Thoracic aorta (tissue), 2 donors: Measurements from ENCODE around the gene CAMSAP1. TPM values are rescaled to one million over a fixed set of nuclear protein-coding genes. Genes with fewer than 3 reads are reported as not detected.

Experiments used
- ATAC-seq: fragments of 150-250 bp; one replicate; pipeline ENCODE4 v1.8.0; 2017; ENCODE audit warnings: low read depth; ENCODE audit not compliant: insufficient number of reproducible peaks, low FRiP score
- DNase-seq: peaks from one replicate; pipeline ENCODE4 v3.0.0-alpha.2; 2020; ENCODE audit warnings: low spot score
- H3K27ac ChIP-seq, 2 donors: fragments of 200-600 bp; sonication (generic); 1 replicate in 1 of 2; 2 replicates in 1 of 2; pipeline ENCODE4 v1.5.1; 2016; ENCODE audit warnings: mild to moderate bottlenecking in 2 of 2, moderate library complexity in 2 of 2
- H3K27me3 ChIP-seq: fragments of 200-600 bp; sonication (generic); replicated peaks from 2 replicates; pipeline ENCODE4 v1.6.0; 2016; ENCODE audit warnings: mild to moderate bottlenecking; ENCODE audit not compliant: insufficient read depth
- H3K36me3 ChIP-seq: fragments of 200-600 bp; sonication (generic); one replicate; pipeline ENCODE4 v1.5.1; 2016
- H3K4me1 ChIP-seq, 2 donors: fragments of 200-600 bp; sonication (generic); 1 replicate in 1 of 2; 2 replicates in 1 of 2; pipeline versions ENCODE4 v1.5.1 to v1.6.0; 2016; ENCODE audit warnings: low read depth in 2 of 2, mild to moderate bottlenecking in 1 of 2; ENCODE audit not compliant: control insufficient read depth in 1 of 2
- H3K4me3 ChIP-seq: fragments of 200-600 bp; sonication (generic); 2 replicates; pipeline ENCODE4 v1.5.1; 2016; ENCODE audit warnings: mild to moderate bottlenecking
- H3K9me3 ChIP-seq: fragments of 200-600 bp; sonication (generic); 2 replicates; pipeline ENCODE4 v1.5.1; 2016
- total RNA-seq, 2 donors: library from RNA; depleted of rRNA; stranded (reverse); fragments of >200 nt; gene quantifications; one replicate each; pipeline versions ENCODE4 v1.1.0 to v1.2.3, GENCODE V29; 2016
- TF ChIP-seq, protein P1 (sequence below): fragments of 200-600 bp; sonication (generic); IDR thresholded peaks from one replicate; pipeline ENCODE4 v1.5.1; 2019; ENCODE audit warnings: antibody characterized with exemption

The CAMSAP1 gene
- total RNA-seq, 2 donors from 2014 or later: 19.1 to 20.2 TPM

DNA sequence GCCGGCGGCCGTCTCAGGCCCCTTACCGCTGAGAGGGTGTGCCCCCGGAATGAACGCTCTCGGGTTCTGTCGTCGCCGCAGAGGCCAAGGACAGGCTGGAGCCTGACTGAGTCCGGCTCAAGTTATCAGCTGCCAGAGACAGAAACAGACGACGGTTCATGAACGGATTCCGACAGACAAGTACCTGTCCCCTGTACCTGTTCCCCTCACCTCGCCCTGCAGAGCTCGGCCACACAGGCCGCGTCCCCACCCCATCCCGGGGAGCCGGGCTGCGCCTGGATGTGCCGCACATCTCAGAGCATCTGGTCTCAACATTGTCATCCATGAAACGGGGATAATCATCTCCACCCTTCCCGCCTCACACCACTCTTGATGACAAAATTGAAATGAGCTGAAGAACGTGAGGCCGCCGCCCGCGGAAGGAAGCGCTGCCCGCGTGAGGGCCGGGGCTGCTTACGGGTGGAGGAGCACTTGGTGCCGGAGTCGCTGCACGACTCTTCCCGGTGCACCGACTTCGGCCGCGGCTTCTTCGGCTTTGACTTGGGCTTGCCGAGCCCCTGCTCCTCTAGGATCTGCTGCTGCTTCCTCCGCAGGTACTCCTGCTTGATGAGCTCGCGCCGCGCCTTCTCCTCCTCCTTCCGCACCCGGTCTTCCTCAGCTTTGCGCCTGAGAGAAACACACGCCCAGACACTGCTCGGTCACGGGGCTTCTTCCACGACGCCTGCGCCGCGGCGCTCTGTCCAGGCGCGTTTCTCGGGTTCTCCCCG, 89.2 kb downstream of the CAMSAP1 start:
- Histone ChIP-seq H3K4me1 (no peaks in the 10 kb centered on the region), H3K4me3 (no peak overlapping the region), H3K9me3 (no peaks in the 10 kb centered on the region), H3K27ac (no peak overlapping the region), H3K36me3 (peaks cover 67% of the 10 kb centered on the region), H3K27me3 (no peaks in the 10 kb centered on the region)
- TF ChIP-seq, protein P1, sequence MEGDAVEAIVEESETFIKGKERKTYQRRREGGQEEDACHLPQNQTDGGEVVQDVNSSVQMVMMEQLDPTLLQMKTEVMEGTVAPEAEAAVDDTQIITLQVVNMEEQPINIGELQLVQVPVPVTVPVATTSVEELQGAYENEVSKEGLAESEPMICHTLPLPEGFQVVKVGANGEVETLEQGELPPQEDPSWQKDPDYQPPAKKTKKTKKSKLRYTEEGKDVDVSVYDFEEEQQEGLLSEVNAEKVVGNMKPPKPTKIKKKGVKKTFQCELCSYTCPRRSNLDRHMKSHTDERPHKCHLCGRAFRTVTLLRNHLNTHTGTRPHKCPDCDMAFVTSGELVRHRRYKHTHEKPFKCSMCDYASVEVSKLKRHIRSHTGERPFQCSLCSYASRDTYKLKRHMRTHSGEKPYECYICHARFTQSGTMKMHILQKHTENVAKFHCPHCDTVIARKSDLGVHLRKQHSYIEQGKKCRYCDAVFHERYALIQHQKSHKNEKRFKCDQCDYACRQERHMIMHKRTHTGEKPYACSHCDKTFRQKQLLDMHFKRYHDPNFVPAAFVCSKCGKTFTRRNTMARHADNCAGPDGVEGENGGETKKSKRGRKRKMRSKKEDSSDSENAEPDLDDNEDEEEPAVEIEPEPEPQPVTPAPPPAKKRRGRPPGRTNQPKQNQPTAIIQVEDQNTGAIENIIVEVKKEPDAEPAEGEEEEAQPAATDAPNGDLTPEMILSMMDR: no peak
- DNase-seq (no peak), ATAC-seq (no peak)

- Histone ChIP-seq H3K4me1 (no peaks in the 10 kb centered on the region), H3K36me3 (peaks cover 66% of the 10 kb centered on the region)
Measured at GRCh38 chr9:135816651-135816970, 90.7 kb downstream of the CAMSAP1 start.

DNA sequence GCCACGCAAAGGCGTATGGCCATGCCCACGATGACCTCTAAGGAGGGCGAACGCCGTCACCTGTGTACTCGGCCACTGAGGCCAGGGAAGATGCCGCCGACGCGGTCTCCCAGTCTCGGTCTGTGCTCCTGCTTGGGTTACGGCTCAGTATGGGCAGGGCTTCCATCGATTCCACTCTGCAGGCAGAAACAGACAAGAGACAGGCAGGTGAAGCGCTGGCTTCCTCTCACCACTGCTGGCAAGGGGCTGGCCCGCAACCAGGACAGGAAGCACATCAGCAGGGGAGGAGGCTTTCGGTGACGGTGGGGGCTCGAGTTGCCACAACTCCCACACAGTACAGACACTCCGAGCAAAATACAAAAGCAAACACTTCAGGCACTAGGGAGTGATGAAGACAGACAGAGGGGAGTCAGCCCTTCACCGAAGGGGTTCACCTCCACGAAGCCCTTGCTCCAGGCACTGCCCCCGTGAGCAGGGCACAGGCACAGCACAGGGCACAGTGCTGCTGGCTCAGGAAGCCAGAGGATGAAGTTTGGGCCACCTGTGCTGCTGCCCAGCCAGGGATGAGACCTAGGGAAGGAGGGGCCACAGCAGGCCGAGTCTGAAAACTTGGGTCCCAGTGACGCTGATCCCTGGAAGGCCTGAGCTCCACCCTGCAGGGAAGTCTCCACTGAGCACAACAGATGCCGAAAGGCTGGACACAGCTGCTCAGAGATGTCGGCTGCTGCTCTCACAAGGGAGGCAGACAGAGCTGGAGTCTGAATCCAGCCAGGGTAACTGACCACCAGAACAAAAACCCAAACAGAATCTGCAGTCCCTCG, 91.3 kb downstream of the CAMSAP1 start:
- Histone ChIP-seq H3K27me3 (no peaks in the 10 kb centered on the region), H3K4me3 (no peak overlapping the region), H3K27ac (no peak overlapping the region), H3K9me3 (no peaks in the 10 kb centered on the region), H3K4me1 (no peaks in the 10 kb centered on the region), H3K36me3 (peaks cover 70% of the 10 kb centered on the region)
- ATAC-seq (no peak), DNase-seq (no peak)
- TF ChIP-seq, protein P1: no peak

More at GRCh38 chr9:135816651-135816970, 90.7 kb downstream of the CAMSAP1 start:
- no peak overlapping the region for H3K27ac ChIP-seq
- H3K4me3 ChIP-seq: no peak overlapping the region
- DNase-seq (no peak), ATAC-seq (no peak)
- no peaks in the 10 kb centered on the region for H3K27me3 ChIP-seq
- no peaks in the 10 kb centered on the region for H3K9me3 ChIP-seq
- TF ChIP-seq, protein P1: no peak

DNA sequence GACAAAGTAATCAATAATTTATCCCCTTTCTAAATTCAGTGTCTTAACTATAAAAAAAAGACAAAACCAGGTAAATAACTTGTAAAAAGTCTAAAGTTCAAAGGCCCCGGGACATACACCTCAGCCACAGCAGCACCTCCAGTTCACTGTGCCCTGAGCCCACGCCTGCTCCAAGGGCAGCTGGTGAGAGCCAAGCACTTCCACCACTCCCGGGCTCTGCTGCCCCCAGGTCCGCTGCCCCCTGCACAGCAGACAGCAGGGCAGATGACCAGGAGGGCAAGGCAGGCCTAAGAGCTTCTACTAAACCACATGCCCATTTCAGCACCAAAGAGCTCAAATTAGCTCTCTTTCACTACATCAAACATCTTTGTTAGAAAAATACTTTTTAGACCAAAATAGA, 91.9 kb downstream of the CAMSAP1 start:
- Histone ChIP-seq H3K9me3 (no peaks in the 10 kb centered on the region), H3K4me1 (no peaks in the 10 kb centered on the region), H3K36me3 (peaks cover 70% of the 10 kb centered on the region), H3K27me3 (no peaks in the 10 kb centered on the region), H3K4me3 (no peak overlapping the region), H3K27ac (no peak overlapping the region)
- TF ChIP-seq, protein P1: no peak
- no peak for ATAC-seq
- DNase-seq: no peak

GRCh38 chr9:135814421-135815095, 92.8 kb downstream of the CAMSAP1 start:
- peaks cover 69% of the 10 kb centered on the region for H3K36me3 ChIP-seq
- H3K27ac ChIP-seq: no peak overlapping the region
- no peak for DNase-seq
- no peaks in the 10 kb centered on the region for H3K27me3 ChIP-seq
- H3K4me3 ChIP-seq: no peak overlapping the region
- H3K4me1 ChIP-seq: no peaks in the 10 kb centered on the region
- ATAC-seq: no peak
- TF ChIP-seq, protein P1: no peak
- no peaks in the 10 kb centered on the region for H3K9me3 ChIP-seq
